ENCODE results near the gene SIAH3. TPM values are rescaled to one million over a fixed set of nuclear protein-coding genes. Genes with fewer than 3 reads are reported as not detected.

SIAH3 gene
- total and polyA plus RNA-seq, 4 donors, result under 0.01 TPM; not detected in 3

DNA sequence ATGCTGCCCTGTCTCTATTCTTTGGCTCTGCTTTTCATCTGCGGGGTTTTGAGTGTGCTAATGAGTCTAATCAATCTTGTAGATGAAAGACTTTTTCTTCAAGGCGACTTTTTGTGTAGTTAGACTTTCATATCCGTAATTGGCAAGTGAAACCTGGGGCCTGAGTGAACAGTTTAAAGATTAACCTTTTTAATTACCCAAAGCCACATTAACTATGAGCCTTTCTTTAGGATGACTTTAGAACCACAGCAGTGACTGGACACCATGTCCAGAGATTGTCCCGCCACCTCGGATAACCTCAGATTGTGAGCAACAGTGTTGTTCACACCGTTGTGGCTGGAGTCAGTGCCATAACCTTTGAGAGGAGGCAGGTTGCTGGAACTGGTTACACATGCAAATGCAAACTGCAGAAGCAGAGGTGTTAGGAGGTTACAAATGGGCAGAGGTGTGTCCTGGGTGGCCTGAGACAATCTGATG lies 58.7 kb downstream of the SIAH3 start:
- H3K9me3 ChIP-seq (ENCODE audit: control insufficient read depth in 4 of 4, low read length in 3 of 4), result no peaks in the 10 kb centered on the region
- TF ChIP-seq, protein P1, sequence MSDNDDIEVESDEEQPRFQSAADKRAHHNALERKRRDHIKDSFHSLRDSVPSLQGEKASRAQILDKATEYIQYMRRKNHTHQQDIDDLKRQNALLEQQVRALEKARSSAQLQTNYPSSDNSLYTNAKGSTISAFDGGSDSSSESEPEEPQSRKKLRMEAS (IDR thresholded peaks at IDR 0.05), result no peak
- TF ChIP-seq RAD21 (IDR thresholded peaks at IDR 0.05), result no peak
- TF ChIP-seq, protein P2, sequence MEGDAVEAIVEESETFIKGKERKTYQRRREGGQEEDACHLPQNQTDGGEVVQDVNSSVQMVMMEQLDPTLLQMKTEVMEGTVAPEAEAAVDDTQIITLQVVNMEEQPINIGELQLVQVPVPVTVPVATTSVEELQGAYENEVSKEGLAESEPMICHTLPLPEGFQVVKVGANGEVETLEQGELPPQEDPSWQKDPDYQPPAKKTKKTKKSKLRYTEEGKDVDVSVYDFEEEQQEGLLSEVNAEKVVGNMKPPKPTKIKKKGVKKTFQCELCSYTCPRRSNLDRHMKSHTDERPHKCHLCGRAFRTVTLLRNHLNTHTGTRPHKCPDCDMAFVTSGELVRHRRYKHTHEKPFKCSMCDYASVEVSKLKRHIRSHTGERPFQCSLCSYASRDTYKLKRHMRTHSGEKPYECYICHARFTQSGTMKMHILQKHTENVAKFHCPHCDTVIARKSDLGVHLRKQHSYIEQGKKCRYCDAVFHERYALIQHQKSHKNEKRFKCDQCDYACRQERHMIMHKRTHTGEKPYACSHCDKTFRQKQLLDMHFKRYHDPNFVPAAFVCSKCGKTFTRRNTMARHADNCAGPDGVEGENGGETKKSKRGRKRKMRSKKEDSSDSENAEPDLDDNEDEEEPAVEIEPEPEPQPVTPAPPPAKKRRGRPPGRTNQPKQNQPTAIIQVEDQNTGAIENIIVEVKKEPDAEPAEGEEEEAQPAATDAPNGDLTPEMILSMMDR (IDR thresholded peaks at IDR 0.05; ENCODE audit: low read depth, low read length, missing input control), result no peak
- no peak for TF ChIP-seq TAF1 (conservative IDR thresholded peaks at IDR 0.05)
- TF ChIP-seq JUND (IDR thresholded peaks at IDR 0.05), result no peak
- TF ChIP-seq, protein P3, sequence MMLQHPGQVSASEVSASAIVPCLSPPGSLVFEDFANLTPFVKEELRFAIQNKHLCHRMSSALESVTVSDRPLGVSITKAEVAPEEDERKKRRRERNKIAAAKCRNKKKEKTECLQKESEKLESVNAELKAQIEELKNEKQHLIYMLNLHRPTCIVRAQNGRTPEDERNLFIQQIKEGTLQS (IDR thresholded peaks at IDR 0.05), result no peak
- no peak for TF ChIP-seq HNF4G (IDR thresholded peaks at IDR 0.05)
- TF ChIP-seq, protein P4, sequence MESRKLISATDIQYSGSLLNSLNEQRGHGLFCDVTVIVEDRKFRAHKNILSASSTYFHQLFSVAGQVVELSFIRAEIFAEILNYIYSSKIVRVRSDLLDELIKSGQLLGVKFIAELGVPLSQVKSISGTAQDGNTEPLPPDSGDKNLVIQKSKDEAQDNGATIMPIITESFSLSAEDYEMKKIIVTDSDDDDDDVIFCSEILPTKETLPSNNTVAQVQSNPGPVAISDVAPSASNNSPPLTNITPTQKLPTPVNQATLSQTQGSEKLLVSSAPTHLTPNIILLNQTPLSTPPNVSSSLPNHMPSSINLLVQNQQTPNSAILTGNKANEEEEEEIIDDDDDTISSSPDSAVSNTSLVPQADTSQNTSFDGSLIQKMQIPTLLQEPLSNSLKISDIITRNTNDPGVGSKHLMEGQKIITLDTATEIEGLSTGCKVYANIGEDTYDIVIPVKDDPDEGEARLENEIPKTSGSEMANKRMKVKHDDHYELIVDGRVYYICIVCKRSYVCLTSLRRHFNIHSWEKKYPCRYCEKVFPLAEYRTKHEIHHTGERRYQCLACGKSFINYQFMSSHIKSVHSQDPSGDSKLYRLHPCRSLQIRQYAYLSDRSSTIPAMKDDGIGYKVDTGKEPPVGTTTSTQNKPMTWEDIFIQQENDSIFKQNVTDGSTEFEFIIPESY (IDR thresholded peaks at IDR 0.05), result no peak
- TF ChIP-seq YY1 (IDR thresholded peaks at IDR 0.05), result no peak
- TF ChIP-seq EGR1 (IDR thresholded peaks at IDR 0.05; ENCODE audit: low read depth in 2 of 2), result no peak
- no peak for TF ChIP-seq GABPA (IDR thresholded peaks at IDR 0.05 in 1 of 2, conservative IDR thresholded peaks at IDR 0.05 in 1 of 2)
- TF ChIP-seq, protein P5, sequence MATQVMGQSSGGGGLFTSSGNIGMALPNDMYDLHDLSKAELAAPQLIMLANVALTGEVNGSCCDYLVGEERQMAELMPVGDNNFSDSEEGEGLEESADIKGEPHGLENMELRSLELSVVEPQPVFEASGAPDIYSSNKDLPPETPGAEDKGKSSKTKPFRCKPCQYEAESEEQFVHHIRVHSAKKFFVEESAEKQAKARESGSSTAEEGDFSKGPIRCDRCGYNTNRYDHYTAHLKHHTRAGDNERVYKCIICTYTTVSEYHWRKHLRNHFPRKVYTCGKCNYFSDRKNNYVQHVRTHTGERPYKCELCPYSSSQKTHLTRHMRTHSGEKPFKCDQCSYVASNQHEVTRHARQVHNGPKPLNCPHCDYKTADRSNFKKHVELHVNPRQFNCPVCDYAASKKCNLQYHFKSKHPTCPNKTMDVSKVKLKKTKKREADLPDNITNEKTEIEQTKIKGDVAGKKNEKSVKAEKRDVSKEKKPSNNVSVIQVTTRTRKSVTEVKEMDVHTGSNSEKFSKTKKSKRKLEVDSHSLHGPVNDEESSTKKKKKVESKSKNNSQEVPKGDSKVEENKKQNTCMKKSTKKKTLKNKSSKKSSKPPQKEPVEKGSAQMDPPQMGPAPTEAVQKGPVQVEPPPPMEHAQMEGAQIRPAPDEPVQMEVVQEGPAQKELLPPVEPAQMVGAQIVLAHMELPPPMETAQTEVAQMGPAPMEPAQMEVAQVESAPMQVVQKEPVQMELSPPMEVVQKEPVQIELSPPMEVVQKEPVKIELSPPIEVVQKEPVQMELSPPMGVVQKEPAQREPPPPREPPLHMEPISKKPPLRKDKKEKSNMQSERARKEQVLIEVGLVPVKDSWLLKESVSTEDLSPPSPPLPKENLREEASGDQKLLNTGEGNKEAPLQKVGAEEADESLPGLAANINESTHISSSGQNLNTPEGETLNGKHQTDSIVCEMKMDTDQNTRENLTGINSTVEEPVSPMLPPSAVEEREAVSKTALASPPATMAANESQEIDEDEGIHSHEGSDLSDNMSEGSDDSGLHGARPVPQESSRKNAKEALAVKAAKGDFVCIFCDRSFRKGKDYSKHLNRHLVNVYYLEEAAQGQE (IDR thresholded peaks at IDR 0.05), result no peak
- no peak for TF ChIP-seq FOXA2 (IDR thresholded peaks at IDR 0.05)
- TF ChIP-seq NR2F2 (IDR thresholded peaks at IDR 0.05), result no peak
- TF ChIP-seq HNF4A (conservative IDR thresholded peaks at IDR 0.05), result no peak
- TF ChIP-seq FOXA1 (IDR thresholded peaks at IDR 0.05), result no peak
- no peak for TF ChIP-seq RXRA (IDR thresholded peaks at IDR 0.05)
- TF ChIP-seq SP1 (IDR thresholded peaks at IDR 0.05), result no peak
- H3K27me3 ChIP-seq (ENCODE audit: control insufficient read depth in 4 of 4, insufficient read depth in 4 of 4, low read length in 3 of 4), result no peaks in the 10 kb centered on the region
- H3K27ac ChIP-seq (ENCODE audit: low read depth in 1 of 2, low read length in 2 of 2), result no peak overlapping the region
- no peak for DNase-seq (ENCODE audit: low spot score)
- no peak overlapping the region for H3K9ac ChIP-seq (ENCODE audit: low read depth in 1 of 2, low read length in 2 of 2)
- no peaks in the 10 kb centered on the region for H3K4me1 ChIP-seq (ENCODE audit: control insufficient read depth in 4 of 4, insufficient read depth in 4 of 4, low read length in 3 of 4)
- 68% methylated on average over 6 of the region's 6 CpGs for WGBS
- H3K36me3 ChIP-seq (ENCODE audit: control insufficient read depth in 4 of 4, insufficient read depth in 3 of 4, low read depth in 1 of 4, low read length in 3 of 4), result no peaks in the 10 kb centered on the region
- no peak overlapping the region for H3K4me3 ChIP-seq (ENCODE audit: low read depth in 1 of 3, low read length in 3 of 3)

All from liver (tissue), 9 donors.